Endothelial cell of umbilical vein (primary cell): ENCODE data around the gene PWWP3B.

Experiments used
- EZH2 ChIP-seq: IDR thresholded peaks from 2 replicates; pipeline ENCODE4 v1.6.1; 2012; ENCODE audit warnings: borderline replicate concordance, low read depth, mild to moderate bottlenecking, moderate library complexity, low read length, inconsistent platforms; ENCODE audit not compliant: severe bottlenecking
- MYC ChIP-seq: IDR thresholded peaks from one replicate; pipeline ENCODE4 v1.6.1; 2011; ENCODE audit warnings: mild to moderate bottlenecking, low read depth, low read length
- POLR2A ChIP-seq: IDR thresholded peaks from 2 replicates; pipeline ENCODE4 v1.6.1; 2012; ENCODE audit warnings: low read depth, mild to moderate bottlenecking, control low read depth, low read length
- POLR2AphosphoS5 ChIP-seq: IDR thresholded peaks from 2 replicates; pipeline ENCODE4 v1.6.1; 2012; ENCODE audit warnings: low read depth, mild to moderate bottlenecking, control low read depth, low read length, moderate library complexity; ENCODE audit not compliant: insufficient read depth
- TF ChIP-seq, protein P1 (sequence below), 2 donors: IDR thresholded peaks; 1 replicate in 1 of 2; 2 replicates in 1 of 2; pipeline ENCODE4 v1.5.1; 2011; ENCODE audit warnings: low read length in 2 of 2, mild to moderate bottlenecking in 2 of 2, moderate library complexity in 2 of 2, control low read depth in 1 of 2, inconsistent platforms in 1 of 2, low read depth in 1 of 2; ENCODE audit not compliant: insufficient read depth in 1 of 2; ENCODE audit errors: extremely low read depth in 1 of 2

DNA sequence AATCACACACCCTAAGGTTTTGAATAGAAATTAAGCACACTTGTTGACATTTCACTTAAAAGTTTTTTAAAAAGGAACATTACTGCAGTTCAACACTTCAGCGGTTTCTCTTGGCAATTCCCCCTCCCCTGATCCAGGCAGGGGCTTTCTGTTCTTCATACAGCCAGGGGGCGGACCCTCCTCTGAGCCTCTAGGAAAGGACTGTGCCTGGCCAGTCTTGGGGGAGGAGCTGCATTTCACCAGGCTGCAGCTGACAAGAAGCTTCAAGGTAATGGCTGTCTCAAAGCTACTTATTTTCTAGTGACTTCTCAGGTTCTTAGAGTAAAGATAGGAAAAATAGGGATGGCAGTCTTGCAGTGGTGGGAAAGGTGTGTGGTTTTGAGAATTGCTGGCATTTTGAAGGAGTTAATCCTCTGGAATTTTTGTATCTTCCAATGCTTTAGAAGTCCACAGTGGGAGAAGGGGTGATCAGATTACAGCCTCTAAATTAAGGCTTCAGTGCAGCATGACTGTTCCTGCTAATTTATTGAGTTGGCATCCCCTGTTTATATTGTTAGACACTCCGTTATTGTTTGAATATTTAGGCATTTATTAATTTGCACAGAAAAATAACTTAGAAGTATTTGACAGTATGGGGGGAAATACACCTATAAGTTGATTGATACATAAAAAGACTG is 33.5 kb downstream of the PWWP3B start:
- TF ChIP-seq, protein P1, sequence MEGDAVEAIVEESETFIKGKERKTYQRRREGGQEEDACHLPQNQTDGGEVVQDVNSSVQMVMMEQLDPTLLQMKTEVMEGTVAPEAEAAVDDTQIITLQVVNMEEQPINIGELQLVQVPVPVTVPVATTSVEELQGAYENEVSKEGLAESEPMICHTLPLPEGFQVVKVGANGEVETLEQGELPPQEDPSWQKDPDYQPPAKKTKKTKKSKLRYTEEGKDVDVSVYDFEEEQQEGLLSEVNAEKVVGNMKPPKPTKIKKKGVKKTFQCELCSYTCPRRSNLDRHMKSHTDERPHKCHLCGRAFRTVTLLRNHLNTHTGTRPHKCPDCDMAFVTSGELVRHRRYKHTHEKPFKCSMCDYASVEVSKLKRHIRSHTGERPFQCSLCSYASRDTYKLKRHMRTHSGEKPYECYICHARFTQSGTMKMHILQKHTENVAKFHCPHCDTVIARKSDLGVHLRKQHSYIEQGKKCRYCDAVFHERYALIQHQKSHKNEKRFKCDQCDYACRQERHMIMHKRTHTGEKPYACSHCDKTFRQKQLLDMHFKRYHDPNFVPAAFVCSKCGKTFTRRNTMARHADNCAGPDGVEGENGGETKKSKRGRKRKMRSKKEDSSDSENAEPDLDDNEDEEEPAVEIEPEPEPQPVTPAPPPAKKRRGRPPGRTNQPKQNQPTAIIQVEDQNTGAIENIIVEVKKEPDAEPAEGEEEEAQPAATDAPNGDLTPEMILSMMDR (IDR thresholded peaks at IDR 0.05; ENCODE audit: extremely low read depth in 1 of 2, insufficient read depth in 1 of 2, low read depth in 1 of 2, low read length in 2 of 2): no peak
- no peak for TF ChIP-seq POLR2AphosphoS5
- TF ChIP-seq POLR2A: no peak
- no peak for TF ChIP-seq EZH2
- no peak for TF ChIP-seq MYC
